ENCODE results near the gene GLRX.
"Not testable (repeated sequence)": the region's sequence is repeated elsewhere in the genome, so short reads cannot be mapped to it uniquely, and the experiment has no call there.

GRCh38 chr5:95851141-95851540, 28.6 kb upstream of the GLRX start:
- TF ChIP-seq CTCF (IDR thresholded peaks at IDR 0.05; ENCODE audit: insufficient read depth, low read length); POLR2AphosphoS5 (IDR thresholded peaks at IDR 0.05; ENCODE audit: low read depth): not testable (repeated sequence)
